Activated CD8-positive, alpha-beta T cell treated with anti-CD3 and anti-CD28 coated beads for 36 hours (primary cell): ENCODE measurements around the gene ZNF486. TPM values are rescaled to one million over a fixed set of nuclear protein-coding genes. Genes with fewer than 3 reads are reported as not detected.
"Not testable (repeated sequence)": the region's sequence is repeated elsewhere in the genome, so short reads cannot be mapped to it uniquely, and the experiment has no call there.

Experiments used
- ATAC-seq: fragments of 200-7000 bp; cut with Tn5 transposase; one replicate; pipeline ENCODE4 v1.10.0; 2021; ENCODE audit warnings: mild to moderate bottlenecking, moderate library complexity
- CTCF ChIA-PET: fragments of 350-600 bp; sonication (Branson Sonifier 250); formaldehyde crosslinking; loops from one replicate; lab custom pipeline; 2021; ENCODE audit warnings: antibody characterized with exemption; lab: Charles Lee
- POLR2A ChIA-PET: fragments of 350-600 bp; sonication (Branson Sonifier 250); formaldehyde crosslinking; loops from one replicate; lab custom pipeline; 2021; ENCODE audit warnings: antibody characterized with exemption; lab: Charles Lee
- DNase-seq: peaks from one replicate; pipeline ENCODE4 v3.0.0-alpha.2; 2020
- H3K27ac Mint-ChIP-seq: one replicate; pipeline ENCODE4 v1.8.0; 2021; ENCODE audit warnings: mild to moderate bottlenecking, mixed read lengths
- H3K27me3 Mint-ChIP-seq: one replicate; pipeline ENCODE4 v1.8.0; 2021; ENCODE audit warnings: mixed read lengths
- H3K36me3 Mint-ChIP-seq: one replicate; pipeline ENCODE4 v1.8.0; 2021; ENCODE audit warnings: low read depth, mixed read lengths
- H3K4me1 Mint-ChIP-seq: one replicate; pipeline ENCODE4 v1.8.0; 2021; ENCODE audit warnings: low read depth, mixed read lengths
- H3K4me3 Mint-ChIP-seq: one replicate; pipeline ENCODE4 v1.8.0; 2021; ENCODE audit warnings: mild to moderate bottlenecking, moderate library complexity, mixed read lengths
- H3K9me3 Mint-ChIP-seq: one replicate; pipeline ENCODE4 v1.8.0; 2021; ENCODE audit warnings: mixed read lengths
- intact Hi-C: fragments of 100-400 bp; cut with micrococcal nuclease; formaldehyde crosslinking; loops from one replicate; pipeline ENCODE4 v1.10.0; 2022
- total RNA-seq, 2 experiments: library from RNA; stranded (reverse); gene quantifications; one replicate each; pipeline ENCODE4 v1.2.3, GENCODE V29; 2021
- TF ChIP-seq, protein P1 (sequence below): fragments of 200-600 bp; IDR thresholded peaks from one replicate; pipeline ENCODE4 v1.8.0; 2022; ENCODE audit warnings: antibody characterized with exemption, mild to moderate bottlenecking

The ZNF486 gene
- total RNA-seq, 2 experiments from 2014 or later, result 13.1 to 15.5 TPM

- H3K4me1 Mint-ChIP-seq, result no peaks in the 10 kb centered on the region
- POLR2A ChIA-PET, result interaction anchor here (1.1 kb wide), 1 partner anchor 31 kb away, joined by 4 read pairs; the partner anchor contains the start of gene ZNF486
- CTCF ChIA-PET, result no interaction called here
Measured at GRCh38 chr19:20197747-20198146, 30.7 kb downstream of the ZNF486 start.

GRCh38 chr19:20209051-20209450 lies 42.0 kb downstream of the ZNF486 start:
- no peak for DNase-seq
- Mint-ChIP-seq H3K27ac (no peak overlapping the region), H3K4me1 (no peaks in the 10 kb centered on the region), H3K4me3 (no peak overlapping the region), H3K36me3 (peaks cover 36% of the 10 kb centered on the region), H3K27me3 (no peaks in the 10 kb centered on the region), H3K9me3 (peaks cover 9% of the 10 kb centered on the region)
- intact Hi-C loops, result no loop called here
- ChIA-PET CTCF (no interaction called here), POLR2A (no interaction called here)
- no peak for ATAC-seq
- TF ChIP-seq, protein P1, sequence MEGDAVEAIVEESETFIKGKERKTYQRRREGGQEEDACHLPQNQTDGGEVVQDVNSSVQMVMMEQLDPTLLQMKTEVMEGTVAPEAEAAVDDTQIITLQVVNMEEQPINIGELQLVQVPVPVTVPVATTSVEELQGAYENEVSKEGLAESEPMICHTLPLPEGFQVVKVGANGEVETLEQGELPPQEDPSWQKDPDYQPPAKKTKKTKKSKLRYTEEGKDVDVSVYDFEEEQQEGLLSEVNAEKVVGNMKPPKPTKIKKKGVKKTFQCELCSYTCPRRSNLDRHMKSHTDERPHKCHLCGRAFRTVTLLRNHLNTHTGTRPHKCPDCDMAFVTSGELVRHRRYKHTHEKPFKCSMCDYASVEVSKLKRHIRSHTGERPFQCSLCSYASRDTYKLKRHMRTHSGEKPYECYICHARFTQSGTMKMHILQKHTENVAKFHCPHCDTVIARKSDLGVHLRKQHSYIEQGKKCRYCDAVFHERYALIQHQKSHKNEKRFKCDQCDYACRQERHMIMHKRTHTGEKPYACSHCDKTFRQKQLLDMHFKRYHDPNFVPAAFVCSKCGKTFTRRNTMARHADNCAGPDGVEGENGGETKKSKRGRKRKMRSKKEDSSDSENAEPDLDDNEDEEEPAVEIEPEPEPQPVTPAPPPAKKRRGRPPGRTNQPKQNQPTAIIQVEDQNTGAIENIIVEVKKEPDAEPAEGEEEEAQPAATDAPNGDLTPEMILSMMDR, result no peak

More at GRCh38 chr19:20197747-20198146, 30.7 kb downstream of the ZNF486 start:
- Mint-ChIP-seq H3K27me3 (no peaks in the 10 kb centered on the region), H3K9me3 (peaks cover 32% of the 10 kb centered on the region), H3K4me3 (no peak overlapping the region), H3K27ac (no peak overlapping the region), H3K36me3 (peaks cover 67% of the 10 kb centered on the region)
- ATAC-seq, result no peak
- intact Hi-C loops, result no loop called here
- no peak for DNase-seq
- TF ChIP-seq, protein P1, result no peak

DNA sequence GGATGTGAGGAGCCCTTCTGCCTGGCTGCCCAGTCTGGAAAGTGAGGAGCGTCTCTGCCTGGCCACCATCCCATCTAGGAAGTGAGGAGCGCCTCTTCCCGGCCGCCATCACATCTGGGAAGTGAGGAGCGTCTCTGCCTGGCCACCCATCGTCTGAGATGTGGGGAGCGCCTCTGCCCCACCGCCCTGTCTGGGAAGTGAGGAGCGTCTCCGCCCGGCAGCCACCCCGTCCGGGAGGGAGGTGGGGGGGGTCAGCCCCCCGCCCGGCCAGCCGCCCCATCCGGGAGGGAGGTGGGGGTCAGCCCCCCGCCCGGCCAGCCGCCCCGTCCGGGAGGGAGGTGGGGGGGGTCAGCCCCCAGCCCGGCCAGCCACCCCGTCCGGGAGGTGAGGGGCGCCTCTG lies 47.4 kb downstream of the ZNF486 start:
- H3K27ac Mint-ChIP-seq, DNase-seq, H3K4me1 Mint-ChIP-seq, CTCF ChIA-PET, H3K9me3 Mint-ChIP-seq, ATAC-seq, intact Hi-C loops, POLR2A ChIA-PET, H3K4me3 Mint-ChIP-seq, H3K27me3 Mint-ChIP-seq: not testable (repeated sequence)
- H3K36me3 Mint-ChIP-seq, result peaks cover 38% of the 10 kb centered on the region

DNA sequence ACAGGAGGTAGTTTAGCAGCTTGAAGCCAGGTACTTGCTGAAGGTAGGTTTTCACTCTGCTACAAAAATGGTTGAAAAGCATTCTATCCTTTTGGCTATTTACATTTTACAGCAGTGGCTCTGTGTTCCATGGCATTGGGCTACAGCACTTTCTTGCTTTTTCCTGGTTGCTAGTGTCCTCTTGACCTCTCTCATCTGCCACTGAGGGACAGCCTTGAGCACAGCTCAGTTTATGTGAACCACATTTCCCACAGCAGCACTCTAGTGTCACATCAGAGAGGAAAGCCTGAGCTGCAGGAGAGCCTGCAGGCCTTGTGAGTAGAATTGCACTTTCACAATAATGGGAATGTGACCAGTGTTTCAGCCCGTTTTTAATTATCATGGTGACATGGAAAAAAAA lies 54.6 kb downstream of the ZNF486 start:
- H3K9me3 Mint-ChIP-seq, result peaks cover 13% of the 10 kb centered on the region
- CTCF ChIA-PET, POLR2A ChIA-PET, H3K27ac Mint-ChIP-seq, DNase-seq, intact Hi-C loops, ATAC-seq, H3K27me3 Mint-ChIP-seq, H3K4me3 Mint-ChIP-seq, H3K4me1 Mint-ChIP-seq: not testable (repeated sequence)
- peaks cover 39% of the 10 kb centered on the region for H3K36me3 Mint-ChIP-seq

GRCh38 chr19:20233105-20233504 lies 66.1 kb downstream of the ZNF486 start:
- peaks cover 23% of the 10 kb centered on the region for H3K9me3 Mint-ChIP-seq
- H3K27me3 Mint-ChIP-seq, result no peaks in the 10 kb centered on the region
- intact Hi-C loops, result no loop called here
- H3K27ac Mint-ChIP-seq, result no peak overlapping the region
- POLR2A ChIA-PET, result no interaction called here
- no peak for DNase-seq
- no peak overlapping the region for H3K4me3 Mint-ChIP-seq
- H3K4me1 Mint-ChIP-seq, result peaks cover 12% of the 10 kb centered on the region
- CTCF ChIA-PET, result no interaction called here
- no peak for ATAC-seq
- TF ChIP-seq, protein P1, result no peak
- H3K36me3 Mint-ChIP-seq, result peaks cover 79% of the 10 kb centered on the region

- Mint-ChIP-seq H3K9me3 (peaks cover 13% of the 10 kb centered on the region), H3K36me3 (peaks cover 63% of the 10 kb centered on the region), H3K4me1 (peaks cover 14% of the 10 kb centered on the region), H3K27me3 (no peaks in the 10 kb centered on the region), H3K4me3 (no peak overlapping the region), H3K27ac (no peak overlapping the region)
- ChIA-PET CTCF (interaction anchor here (1.0 kb wide), 1 partner anchor 11 kb away, joined by 4 read pairs; no protein-coding TSS in a partner anchor), POLR2A (interaction anchor here (0.5 to 0.6 kb wide), 2 partner anchors 158 to 880 kb away, joined by 3 to 5 read pairs; partner anchors contain the start of gene ZNF90)
- intact Hi-C loops, result no loop called here
- ATAC-seq (no peak), DNase-seq (no peak)
- TF ChIP-seq, protein P1, result no peak
Measured at GRCh38 chr19:20235156-20235555, 68.1 kb downstream of the ZNF486 start.
